Thyroid gland (tissue), 4 donors: ENCODE results near the gene ZNF830. TPM values are rescaled to one million over a fixed set of nuclear protein-coding genes. Genes with fewer than 3 reads are reported as not detected.

ENCODE experiments used
- DNase-seq, 2 donors: peaks; one replicate each; pipeline ENCODE4 v3.0.0-alpha.2; 2019
- H3K27ac ChIP-seq, 3 donors: fragments of 200-600 bp; sonication (generic); 1 replicate in 2 of 3; 2 replicates in 1 of 3; pipeline ENCODE4 v1.5.1; 2016 to 2019; ENCODE audit warnings: mild to moderate bottlenecking in 1 of 3, moderate library complexity in 1 of 3
- H3K27me3 ChIP-seq: fragments of 200-600 bp; sonication (generic); one replicate; pipeline ENCODE4 v1.5.1; 2019
- H3K36me3 ChIP-seq, 2 donors: fragments of 200-600 bp; sonication (generic); one replicate each; pipeline ENCODE4 v1.5.1; 2016 to 2019
- H3K4me1 ChIP-seq, 2 donors: fragments of 200-600 bp; sonication (generic); one replicate each; pipeline ENCODE4 v1.5.1; 2017 to 2019
- H3K4me3 ChIP-seq, 3 donors: fragments of 200-600 bp; sonication (generic); replicated peaks in 1 of 3; 1 replicate in 2 of 3; 2 replicates in 1 of 3; pipeline ENCODE4 v1.5.1; 2016; ENCODE audit warnings: mild to moderate bottlenecking in 1 of 3
- H3K9me3 ChIP-seq: fragments of 200-600 bp; sonication (generic); one replicate; pipeline ENCODE4 v1.5.1; 2017
- CTCF ChIP-seq, 6 experiments: fragments of 200-600 bp in 3 of 6; fragments of 450-650 bp in 3 of 6; sonication (generic) in 3 of 6; IDR thresholded peaks; one replicate each; pipeline ENCODE4 v1.5.1; 2016 to 2019; ENCODE audit warnings: antibody characterized with exemption in 6 of 6, mild to moderate bottlenecking in 2 of 6, inconsistent platforms in 1 of 6, moderate library complexity in 1 of 6
- POLR2A ChIP-seq, 2 donors: fragments of 450-650 bp; IDR thresholded peaks; one replicate each; pipeline ENCODE4 v1.6.1; 2017; ENCODE audit warnings: antibody characterized with exemption in 2 of 2, mild to moderate bottlenecking in 2 of 2, moderate library complexity in 1 of 2
- WGBS, 2 donors: methylation state at CpG; one replicate each; pipeline ENCODE4 v1.1.5; 2017; 5-methylcytosine and 5-hydroxymethylcytosine counted together
- intact Hi-C: fragments of 100-400 bp; cut with DNase I; formaldehyde crosslinking; loops from one replicate; pipeline ENCODE4 v1.15.1; 2023
- total RNA-seq, 4 donors: library from RNA; depleted of rRNA; stranded (reverse); fragments of >200 nt; gene quantifications; one replicate each; pipeline ENCODE4 v1.2.3, GENCODE V29; 2016

ZNF830 gene
- total RNA-seq, 4 donors from 2014 or later: 13.1 to 25.1 (median 17.0) TPM

- H3K27ac ChIP-seq: peak overlapping the region; percentile 87 to 97 (median 91)
- intact Hi-C loops: no loop called here
- H3K4me3 ChIP-seq: no peak overlapping the region
- TF ChIP-seq CTCF (IDR thresholded peaks at IDR 0.05): peak in 1 of 6 experiments; percentile 5
- TF ChIP-seq POLR2A (IDR thresholded peaks at IDR 0.05): peak in 1 of 2 donors; percentile 68
- no peaks in the 10 kb centered on the region for H3K27me3 ChIP-seq
- no peaks in the 10 kb centered on the region for H3K9me3 ChIP-seq
- peaks cover 33 to 53% of the 10 kb centered on the region in 2 donors for H3K4me1 ChIP-seq
- peak; percentile 76 to 82 for DNase-seq
- 47 to 55% methylated on average over 15 of the region's 15 CpGs for WGBS, 2 donors
- peaks cover 0 to 4% of the 10 kb centered on the region in 2 donors for H3K36me3 ChIP-seq
These were observed 41.7 kb downstream of the ZNF830 start for GRCh38 chr17:35002876-35003551.

GRCh38 chr17:35003778-35004177 lies 42.4 kb downstream of the ZNF830 start:
- Histone ChIP-seq H3K36me3 (peaks cover 0 to 4% of the 10 kb centered on the region in 2 donors), H3K27me3 (no peaks in the 10 kb centered on the region), H3K9me3 (no peaks in the 10 kb centered on the region), H3K4me1 (peaks cover 25 to 45% of the 10 kb centered on the region in 2 donors), H3K27ac (peak overlapping the region; percentile 87 to 97 (median 91)), H3K4me3 (no peak overlapping the region)
- DNase-seq: no peak
- TF ChIP-seq POLR2A (IDR thresholded peaks at IDR 0.05): no peak
- TF ChIP-seq CTCF (IDR thresholded peaks at IDR 0.05): no peak
- WGBS, 2 donors: 92 to 93% methylated on average over 4 of the region's 4 CpGs
- intact Hi-C loops: no loop called here

- Histone ChIP-seq H3K36me3 (peaks cover 0 to 14% of the 10 kb centered on the region in 2 donors), H3K27ac (peak overlapping the region in 2 of 3 donors; percentile 26 to 56), H3K4me1 (peaks cover 23 to 32% of the 10 kb centered on the region in 2 donors), H3K27me3 (no peaks in the 10 kb centered on the region), H3K9me3 (no peaks in the 10 kb centered on the region), H3K4me3 (no peak overlapping the region)
- 93 to 94% methylated on average over 3 to 4 of the region's 4 CpGs for WGBS, 2 donors
- TF ChIP-seq CTCF (IDR thresholded peaks at IDR 0.05) (no peak), POLR2A (IDR thresholded peaks at IDR 0.05) (no peak)
- intact Hi-C loops: no loop called here
- DNase-seq: no peak
These were observed 45.0 kb downstream of the ZNF830 start for GRCh38 chr17:35006345-35006744.

GRCh38 chr17:35006961-35007360 lies 45.6 kb downstream of the ZNF830 start:
- 77 to 96% methylated on average over 1 of the region's 1 CpG for WGBS, 2 donors
- Histone ChIP-seq H3K9me3 (no peaks in the 10 kb centered on the region), H3K36me3 (peaks cover 5 to 19% of the 10 kb centered on the region in 2 donors), H3K27me3 (no peaks in the 10 kb centered on the region), H3K27ac (peak overlapping the region; percentile 2 to 56 (median 26)), H3K4me3 (no peak overlapping the region), H3K4me1 (peaks cover 17 to 26% of the 10 kb centered on the region in 2 donors)
- intact Hi-C loops: no loop called here
- DNase-seq: no peak
- TF ChIP-seq CTCF (IDR thresholded peaks at IDR 0.05) (no peak), POLR2A (IDR thresholded peaks at IDR 0.05) (no peak)

- H3K9me3 ChIP-seq: no peaks in the 10 kb centered on the region
- 80 to 90% methylated on average over 3 of the region's 3 CpGs for WGBS, 2 donors
- intact Hi-C loops: no loop called here
- H3K4me3 ChIP-seq: no peak overlapping the region
- peaks cover 0 to 9% of the 10 kb centered on the region in 2 donors for H3K4me1 ChIP-seq
- no peaks in the 10 kb centered on the region for H3K27me3 ChIP-seq
- TF ChIP-seq CTCF (IDR thresholded peaks at IDR 0.05) (no peak), POLR2A (IDR thresholded peaks at IDR 0.05) (no peak)
- no peak for DNase-seq
- peaks cover 13 to 30% of the 10 kb centered on the region in 2 donors for H3K36me3 ChIP-seq
- peak overlapping the region in 2 of 3 donors; percentile 2 to 60 for H3K27ac ChIP-seq
These were observed 48.8 kb downstream of the ZNF830 start for GRCh38 chr17:35010093-35010492.
